ENCODE results near the gene MSL1.

The MSL1 gene

GRCh38 chr17:40177275-40177874 is 55.6 kb downstream of the MSL1 start, which contains the start of gene RAPGEFL1:
Gene RAPGEFL1 (plus strand): TSS chr17:40177470. CDS start chr17:40177862, 392 bp downstream.
- peak; percentile 70 for DNase-seq

GRCh38 chr17:40178021-40178601 is 56.3 kb downstream of the MSL1 start:
- DNase-seq: no peak

- no peak for DNase-seq
These were observed 56.9 kb downstream of the MSL1 start for GRCh38 chr17:40178660-40179059.

GRCh38 chr17:40179923-40180659 is 58.3 kb downstream of the MSL1 start:
- no peak for DNase-seq

- DNase-seq: no peak
These were observed 58.9 kb downstream of the MSL1 start for GRCh38 chr17:40180694-40181093.

- DNase-seq: no peak
These were observed 59.4 kb downstream of the MSL1 start for GRCh38 chr17:40181205-40181604.

GRCh38 chr17:40182606-40183005 is 60.8 kb downstream of the MSL1 start:
- no peak for DNase-seq
